HG03575 (cell line): ENCODE data around the gene PIK3C2A.

Source experiments
- ATAC-seq: cut with Tn5 transposase; IDR thresholded peaks from one replicate; pipeline ENCODE4 v1.9.1; 2021; ENCODE audit not compliant: unreplicated experiment, insufficient number of reproducible peaks, low FRiP score; ENCODE audit errors: extremely low read depth

The PIK3C2A gene

GRCh38 chr11:17221968-17222367 lies 14.2 kb upstream of the PIK3C2A start:
- ATAC-seq = no peak

- ATAC-seq = no peak
Measured at GRCh38 chr11:17219016-17219415, 11.2 kb upstream of the PIK3C2A start.

GRCh38 chr11:17218403-17218802 lies 10.6 kb upstream of the PIK3C2A start:
- ATAC-seq = no peak

- no peak for ATAC-seq
Measured at GRCh38 chr11:17217401-17217800, 9.6 kb upstream of the PIK3C2A start.

- no peak for ATAC-seq
Measured at GRCh38 chr11:17214338-17214737, 6.6 kb upstream of the PIK3C2A start.

- no peak for ATAC-seq
Measured at GRCh38 chr11:17211286-17211685, 3.5 kb upstream of the PIK3C2A start.

GRCh38 chr11:17209939-17210245 lies 2.1 kb upstream of the PIK3C2A start:
- no peak for ATAC-seq

- ATAC-seq = peak; percentile 29
Measured at GRCh38 chr11:17208257-17208999, 642 bp upstream of the PIK3C2A start.

- ATAC-seq = no peak
Measured at GRCh38 chr11:17206463-17206862, 1.3 kb downstream of the PIK3C2A start.

GRCh38 chr11:17197431-17197898 lies 10.3 kb downstream of the PIK3C2A start:
- no peak for ATAC-seq

- no peak for ATAC-seq
Measured at GRCh38 chr11:17188675-17189074, 19.1 kb downstream of the PIK3C2A start.

GRCh38 chr11:17186932-17187692 lies 20.7 kb downstream of the PIK3C2A start:
- ATAC-seq = no peak

GRCh38 chr11:17185938-17186337 lies 21.8 kb downstream of the PIK3C2A start:
- no peak for ATAC-seq

- ATAC-seq = no peak
Measured at GRCh38 chr11:17184882-17185587, 22.8 kb downstream of the PIK3C2A start.

- no peak for ATAC-seq
Measured at GRCh38 chr11:17183836-17184235, 23.9 kb downstream of the PIK3C2A start.

GRCh38 chr11:17179970-17180369 lies 27.8 kb downstream of the PIK3C2A start:
- no peak for ATAC-seq

- ATAC-seq = no peak
Measured at GRCh38 chr11:17173332-17173731, 34.5 kb downstream of the PIK3C2A start.

- ATAC-seq = no peak
Measured at GRCh38 chr11:17171916-17172315, 35.9 kb downstream of the PIK3C2A start.

- ATAC-seq = no peak
Measured at GRCh38 chr11:17171343-17171742, 36.4 kb downstream of the PIK3C2A start.

- no peak for ATAC-seq
Measured at GRCh38 chr11:17169876-17170275, 37.9 kb downstream of the PIK3C2A start.
